Measurements from ENCODE around the gene CAPN1. TPM values are rescaled to one million over a fixed set of nuclear protein-coding genes. Genes with fewer than 3 reads are reported as not detected.
A peak's percentile ranks its signal among the peaks of the same experiment; 100 is the strongest.

Gene CAPN1
- total and polyA plus RNA-seq, 2 of the 4 experiments (the other 2 are of a cell fraction): 110 to 182 TPM

- H3K4me1 ChIP-seq (ENCODE audit: control insufficient read depth, insufficient read depth, low read length): no peaks in the 10 kb centered on the region
- H3K27me3 ChIP-seq (ENCODE audit: control insufficient read depth, insufficient read depth, low read length): peaks cover 17% of the 10 kb centered on the region
- H3K4me3 ChIP-seq (ENCODE audit: insufficient read depth, low read depth, low read length): no peak overlapping the region
- H3K79me1 ChIP-seq (ENCODE audit: low read depth in 1 of 2, low read length in 2 of 2): no peaks in the 10 kb centered on the region
- POLR2A ChIA-PET (ENCODE audit: unreplicated experiment): no interaction called here
- DNase-seq (no peak), ATAC-seq (ENCODE audit: low read depth) (no peak)
- H3K36me3 ChIP-seq (ENCODE audit: control insufficient read depth, insufficient read depth, low read length): no peaks in the 10 kb centered on the region
- no peak overlapping the region for H3K9ac ChIP-seq (ENCODE audit: low read depth, low read length)
- no peak overlapping the region for H2BK120ac ChIP-seq (ENCODE audit: low read depth, low read length)
- no peak overlapping the region for H3K27ac ChIP-seq (ENCODE audit: insufficient read depth, low read length)
- no peak overlapping the region for H2BK15ac ChIP-seq (ENCODE audit: low read depth, low read length)
- no TSS peak for BruUV-seq (replicated peaks)
- no peak overlapping the region for H2AK5ac ChIP-seq (ENCODE audit: low read depth, low read length)
- H2AK9ac ChIP-seq (replicated peaks; ENCODE audit: low read depth, low read length, poor library complexity): no peak overlapping the region
- H4K20me1 ChIP-seq (ENCODE audit: insufficient read depth, low read length): no peaks in the 10 kb centered on the region
- intact Hi-C loops (cut with micrococcal nuclease): no loop called here
- no peak overlapping the region for H3K56ac ChIP-seq (ENCODE audit: extremely low read depth, insufficient read depth, low read length)
- H3K14ac ChIP-seq (replicated peaks; ENCODE audit: low read depth, low read length): no peak overlapping the region
- no peaks in the 10 kb centered on the region for H3K9me3 ChIP-seq (ENCODE audit: control insufficient read depth, insufficient read depth, low read length)
- no peak overlapping the region for H2BK5ac ChIP-seq (ENCODE audit: low read depth, low read length, poor library complexity, severe bottlenecking)
- in situ Hi-C loops (cut with MboI; ENCODE audit: low sequenced_read_pairs): no loop called here
- no peak overlapping the region for H3K4ac ChIP-seq (ENCODE audit: low read depth, low read length)
- H2AFZ ChIP-seq (replicated peaks; ENCODE audit: low read length, poor library complexity): no peak overlapping the region
- no peak overlapping the region for H3K23ac ChIP-seq (ENCODE audit: low read depth, low read length)
- H3K4me2 ChIP-seq (ENCODE audit: low read depth, low read length): no peak overlapping the region
- H2BK20ac ChIP-seq (ENCODE audit: low read depth, low read length): no peak overlapping the region
- dilution Hi-C loops (cut with HindIII; ENCODE audit: low sequenced_read_pairs, unreplicated experiment): no loop called here
- TF ChIP-seq FOS (IDR thresholded peaks at IDR 0.05; ENCODE audit: low read depth, low read length): no peak
- TF ChIP-seq CEBPB (IDR thresholded peaks at IDR 0.05; ENCODE audit: low read depth, low read length): 0 out of 2 replicates have a peak, but pooled peaks have one; percentile 1
- CTCF ChIA-PET: no interaction called here
- WGBS, 2 experiments (ENCODE audit: extremely low coverage in 2 of 2, insufficient read length in 1 of 2): 92% methylated on average over 5 of the region's 7 CpGs; no CpG with 5 or more reads in 1 of the 2 experiments
- H3K18ac ChIP-seq (ENCODE audit: low read depth, low read length): no peak overlapping the region
- no peak overlapping the region for H4K8ac ChIP-seq (ENCODE audit: low read depth in 2 of 2, low read length in 2 of 2)
- H3K9me1 ChIP-seq (ENCODE audit: insufficient read depth, low read length): no peaks in the 10 kb centered on the region
- H4K5ac ChIP-seq (ENCODE audit: low read depth, low read length): no peak overlapping the region
- no peak overlapping the region for H4K91ac ChIP-seq (ENCODE audit: insufficient read depth, low read depth, low read length)
Observed at GRCh38 chr11:65141896-65142494, 39.7 kb upstream of the CAPN1 start.
